GM20431 (cell line): ENCODE results near the gene SH3RF3.

Experiments
- in situ Hi-C: fragments of 300-500 bp; cut with MseI, MboI; formaldehyde crosslinking; loops from one replicate; pipeline ENCODE4 v1.15.0; 2020; ENCODE audit warnings: low sequenced_read_pairs; ENCODE audit not compliant: unreplicated experiment

The SH3RF3 gene

DNA sequence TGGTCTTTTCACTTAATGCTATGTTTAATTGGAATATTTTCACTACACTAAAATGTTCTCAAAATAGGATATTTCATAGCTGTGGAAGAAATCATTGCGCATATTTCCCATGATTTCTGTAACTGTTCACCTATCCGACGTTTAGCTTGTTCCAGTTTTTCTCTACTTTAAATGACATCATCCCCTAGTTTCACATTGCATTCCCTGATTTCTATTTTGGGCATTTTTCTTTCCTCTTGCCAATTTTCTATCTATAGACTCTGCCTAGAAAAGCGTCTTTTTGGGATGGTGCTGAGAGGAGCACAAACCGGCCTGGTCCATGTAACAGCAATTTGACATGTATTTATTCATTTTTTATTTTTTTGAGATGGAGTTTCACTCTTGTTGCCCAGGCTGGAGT lies 163.4 kb downstream of the SH3RF3 start:
- in situ Hi-C loops: no loop called here

DNA sequence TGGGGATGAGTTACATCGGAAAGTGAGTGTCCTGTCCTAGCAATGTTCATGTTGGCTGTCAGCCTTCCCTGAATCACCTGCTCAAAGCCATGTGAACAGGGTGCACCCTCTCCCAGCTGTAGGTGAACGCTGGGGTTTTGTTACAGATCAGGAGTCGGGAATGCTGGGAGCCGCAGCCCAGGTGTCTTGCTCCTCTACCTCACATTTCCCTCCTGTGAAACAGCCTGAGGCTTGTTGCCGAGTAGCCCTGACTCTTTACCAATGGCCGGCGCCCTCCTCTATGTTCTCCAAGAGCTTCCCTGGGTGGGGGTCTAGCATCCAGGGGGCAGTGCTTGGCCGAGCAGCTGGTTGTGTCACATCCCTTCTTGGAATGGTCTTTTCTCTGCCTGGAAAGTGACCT lies 164.7 kb downstream of the SH3RF3 start:
- in situ Hi-C loops: no loop called here

DNA sequence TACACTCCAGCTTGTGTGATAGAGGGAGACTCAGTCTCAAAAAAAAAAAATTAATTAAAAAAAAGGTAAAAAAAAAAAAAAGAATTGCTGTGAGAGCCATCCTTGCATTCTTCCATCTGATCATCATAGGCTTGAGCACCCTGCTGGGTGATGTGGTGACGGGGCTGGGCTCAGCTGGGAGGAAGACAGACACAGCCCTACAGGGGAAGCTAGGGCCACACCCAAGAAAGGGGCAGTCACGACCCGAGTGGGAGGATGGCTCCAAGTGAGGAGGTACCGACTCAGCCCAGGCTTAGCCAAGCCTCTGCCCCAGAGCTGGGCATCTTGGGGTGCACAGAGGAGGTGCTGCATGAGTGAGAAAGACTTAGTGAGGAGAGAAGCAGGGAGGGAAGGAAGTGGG lies 165.5 kb downstream of the SH3RF3 start:
- in situ Hi-C loops: no loop called here

DNA sequence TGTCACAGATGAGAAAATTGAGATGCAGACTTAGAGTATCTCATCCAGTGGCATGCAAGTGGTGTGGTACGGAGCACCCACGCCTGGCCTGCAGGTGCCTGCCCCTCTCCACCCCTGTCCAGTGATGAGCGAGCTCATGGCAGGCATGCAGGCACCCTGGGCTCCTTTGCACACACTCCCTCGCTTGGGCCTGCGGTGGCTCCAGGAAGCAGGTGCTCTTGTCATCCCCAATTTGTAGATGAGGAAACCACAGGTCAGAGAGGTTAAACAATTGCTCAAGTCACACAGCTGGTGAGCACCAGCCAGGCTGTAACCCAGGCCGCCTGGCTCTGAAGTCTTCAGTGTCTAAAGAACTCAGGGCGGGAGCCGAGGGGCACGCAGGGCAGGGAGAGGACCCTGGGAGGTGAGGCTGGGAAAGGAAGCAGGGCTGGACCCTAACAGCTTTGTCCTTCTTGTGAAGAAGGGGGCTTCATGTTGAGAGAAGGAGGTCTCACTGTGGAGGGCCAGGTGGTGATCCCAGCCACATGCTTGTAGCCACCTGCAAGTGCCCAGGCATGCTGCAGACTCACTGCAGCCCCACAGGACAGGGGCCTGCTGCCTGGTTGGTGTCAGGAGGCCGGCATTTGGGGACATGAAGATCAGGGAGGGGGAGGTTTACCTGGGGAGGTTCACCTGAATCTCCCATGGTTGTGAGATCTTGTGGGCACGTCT lies 166.2 kb downstream of the SH3RF3 start:
- in situ Hi-C loops: no loop called here

DNA sequence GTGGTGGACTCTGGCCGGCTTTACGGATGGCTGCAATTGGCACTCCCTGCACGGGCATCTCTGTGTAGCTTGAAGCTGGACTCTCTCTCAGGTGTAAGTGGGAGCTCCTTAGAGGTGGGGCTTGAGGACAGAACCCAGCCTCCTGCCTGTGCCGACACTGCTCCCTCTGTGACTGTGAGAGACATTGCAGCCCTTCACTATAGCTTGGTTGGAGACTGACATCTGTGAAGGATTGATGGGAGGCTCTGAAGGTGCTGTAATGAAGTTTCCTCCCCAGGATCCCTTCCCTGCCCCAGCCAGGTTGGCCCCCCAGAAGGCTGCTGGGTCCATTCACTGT lies 166.7 kb downstream of the SH3RF3 start:
- in situ Hi-C loops: no loop called here

DNA sequence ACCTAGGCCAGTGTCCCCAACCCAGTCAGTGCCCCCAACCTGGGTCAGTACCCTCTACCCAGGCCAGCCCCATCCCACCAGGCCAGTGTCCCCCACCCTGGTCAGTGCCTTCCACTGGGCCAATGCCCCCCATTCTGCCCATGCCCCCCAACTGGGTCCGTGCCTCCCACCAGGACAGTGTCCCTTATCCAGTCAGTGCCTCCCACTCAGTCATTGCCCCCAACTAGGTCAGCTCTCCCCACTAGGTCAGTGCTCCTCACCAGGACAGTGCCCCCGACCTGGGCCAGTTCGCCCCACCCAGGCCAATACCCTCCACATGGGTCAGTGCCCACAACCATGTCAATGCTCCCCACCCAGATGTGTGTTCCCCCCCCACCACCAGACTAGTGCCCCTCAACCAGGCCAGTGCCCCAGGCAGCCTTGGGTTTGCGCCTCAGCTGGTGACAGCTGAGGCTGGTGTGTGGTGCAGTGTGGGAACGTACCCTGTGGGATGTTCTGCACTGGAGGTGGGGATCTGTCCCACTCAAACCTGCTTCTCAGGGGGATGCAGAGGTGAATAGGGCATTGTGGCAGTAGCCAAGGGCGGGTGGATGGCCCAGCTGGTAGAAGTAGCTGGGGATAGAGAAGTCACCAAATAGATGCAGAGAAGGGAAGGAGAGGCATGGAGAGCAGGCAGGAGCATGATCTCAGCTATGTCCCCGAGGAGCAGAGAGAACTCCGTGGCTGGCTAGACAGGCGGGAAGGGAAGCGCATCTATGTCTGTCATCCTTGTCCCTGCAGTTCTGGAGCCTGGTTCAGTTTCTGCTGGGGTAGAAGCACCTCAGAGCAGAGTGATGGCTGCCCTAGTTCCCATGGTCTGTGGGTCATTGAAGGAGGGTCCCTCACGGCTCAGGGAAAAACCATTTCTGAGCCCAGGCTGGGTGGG lies 168.8 kb downstream of the SH3RF3 start:
- in situ Hi-C loops: no loop called here

DNA sequence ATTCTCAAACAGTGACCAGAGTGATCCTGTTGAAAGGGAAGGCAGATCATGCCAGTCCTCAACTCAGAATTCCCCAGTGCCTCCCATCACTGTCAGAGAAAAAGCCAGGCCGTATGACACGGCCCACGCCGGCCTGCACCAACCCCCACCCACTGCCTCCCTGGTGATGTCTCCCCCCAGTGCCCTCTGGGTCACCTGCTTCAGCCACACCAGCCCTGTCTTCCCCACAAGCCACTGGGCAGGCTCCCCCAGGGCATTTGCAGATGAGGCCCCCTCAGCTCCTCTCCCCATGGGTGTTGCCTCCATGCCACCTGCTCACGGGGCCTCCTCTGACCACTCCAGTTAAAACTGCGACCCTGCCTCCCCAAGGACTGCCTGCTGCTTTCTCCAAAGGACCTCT lies 169.8 kb downstream of the SH3RF3 start:
- in situ Hi-C loops: no loop called here

DNA sequence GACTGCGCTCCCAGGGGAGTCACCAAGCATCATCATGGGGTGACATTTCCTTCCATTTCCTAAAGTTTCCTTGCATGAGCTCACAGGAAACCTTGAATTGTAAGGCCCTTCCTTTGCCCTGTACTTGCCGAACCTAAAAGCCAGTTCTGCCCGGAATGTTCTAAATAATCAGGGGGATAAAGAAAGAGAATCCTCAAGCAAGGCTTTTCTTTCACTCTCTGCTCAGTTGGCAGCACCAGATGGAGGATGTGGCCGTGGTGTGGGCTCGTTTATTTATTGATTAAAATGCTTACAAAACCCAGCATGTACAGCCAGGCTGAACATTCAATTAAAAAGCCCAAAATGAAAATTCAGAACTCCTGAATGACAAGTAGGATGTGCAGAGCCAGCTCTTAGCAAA lies 170.5 kb downstream of the SH3RF3 start:
- in situ Hi-C loops: no loop called here

DNA sequence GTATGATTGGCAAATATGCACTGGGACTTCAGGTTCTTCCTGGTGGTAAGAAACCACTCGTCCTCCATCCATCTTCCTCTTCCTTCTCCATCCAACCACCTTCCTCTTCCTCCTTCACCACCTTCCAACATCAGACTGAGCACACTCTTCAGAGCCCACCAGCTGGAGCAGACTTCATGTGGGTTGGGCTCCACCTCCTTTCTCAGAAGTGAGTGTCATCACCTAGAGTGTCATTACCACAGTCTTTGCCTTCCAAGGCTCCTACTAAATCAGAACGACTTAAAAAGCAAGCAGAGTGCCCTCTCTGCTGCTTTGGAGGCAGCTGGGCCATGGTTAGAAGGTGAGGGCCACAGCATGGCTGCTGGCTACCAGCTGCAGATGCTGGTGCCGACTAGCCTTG lies 171.6 kb downstream of the SH3RF3 start:
- in situ Hi-C loops: no loop called here

DNA sequence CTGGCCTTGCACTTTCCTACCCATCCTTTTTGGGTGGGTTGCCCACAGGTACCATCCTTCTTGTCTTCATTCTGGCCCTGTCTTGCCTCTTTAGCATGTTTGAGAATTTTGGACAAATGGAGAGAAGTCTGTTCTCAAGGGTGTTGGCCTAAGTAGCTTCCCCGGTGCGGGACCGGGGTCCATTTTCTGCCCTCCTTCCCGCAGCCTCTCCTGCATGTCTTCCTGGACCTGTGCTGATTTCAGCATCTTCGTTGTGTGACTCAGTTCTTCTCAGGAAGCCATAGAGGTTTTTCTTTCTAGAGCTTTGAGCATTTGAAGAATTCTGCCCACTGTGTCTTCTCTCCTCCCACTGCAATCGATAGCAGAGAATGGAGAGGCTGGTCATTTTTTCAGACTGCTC lies 172.7 kb downstream of the SH3RF3 start:
- in situ Hi-C loops: no loop called here

DNA sequence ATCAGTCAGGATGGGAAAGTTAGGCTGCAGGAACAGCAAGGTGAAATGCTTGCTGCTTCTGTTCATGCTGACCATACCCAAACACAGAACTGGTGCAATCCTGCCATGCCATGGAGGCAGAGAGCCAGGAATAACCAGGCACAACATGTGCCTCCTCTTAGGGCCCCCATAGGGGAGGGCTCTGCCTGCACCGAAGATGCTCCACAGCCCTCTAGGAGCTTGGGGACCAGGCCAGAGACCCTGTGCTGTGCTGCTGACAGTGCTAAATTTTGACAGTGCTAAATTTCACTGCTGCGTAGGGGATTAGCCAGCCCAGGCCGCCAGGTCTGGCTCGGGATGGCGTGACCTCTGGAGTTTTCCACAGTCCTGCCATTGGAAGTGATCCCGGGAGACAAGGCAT lies 173.3 kb downstream of the SH3RF3 start:
- in situ Hi-C loops: no loop called here

DNA sequence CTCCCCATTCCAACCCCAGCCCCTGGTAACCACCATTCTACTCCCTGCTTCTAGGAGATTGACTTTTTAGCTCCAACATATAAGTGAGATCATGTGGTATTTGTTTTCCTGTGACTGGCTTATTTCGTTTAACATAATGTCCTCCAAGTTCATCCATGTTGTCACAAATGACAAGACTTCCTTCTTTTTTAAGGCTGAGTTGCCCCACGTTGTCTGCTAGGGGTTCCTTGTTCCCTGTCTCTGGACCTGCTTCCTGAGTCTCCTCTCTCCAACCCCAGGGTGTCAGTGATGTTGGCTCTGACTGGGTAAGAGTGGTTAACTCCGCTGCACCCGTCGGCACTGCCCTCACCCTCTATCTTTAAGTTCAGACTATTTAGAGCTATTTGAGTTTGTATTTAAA lies 175.2 kb downstream of the SH3RF3 start:
- in situ Hi-C loops: no loop called here

DNA sequence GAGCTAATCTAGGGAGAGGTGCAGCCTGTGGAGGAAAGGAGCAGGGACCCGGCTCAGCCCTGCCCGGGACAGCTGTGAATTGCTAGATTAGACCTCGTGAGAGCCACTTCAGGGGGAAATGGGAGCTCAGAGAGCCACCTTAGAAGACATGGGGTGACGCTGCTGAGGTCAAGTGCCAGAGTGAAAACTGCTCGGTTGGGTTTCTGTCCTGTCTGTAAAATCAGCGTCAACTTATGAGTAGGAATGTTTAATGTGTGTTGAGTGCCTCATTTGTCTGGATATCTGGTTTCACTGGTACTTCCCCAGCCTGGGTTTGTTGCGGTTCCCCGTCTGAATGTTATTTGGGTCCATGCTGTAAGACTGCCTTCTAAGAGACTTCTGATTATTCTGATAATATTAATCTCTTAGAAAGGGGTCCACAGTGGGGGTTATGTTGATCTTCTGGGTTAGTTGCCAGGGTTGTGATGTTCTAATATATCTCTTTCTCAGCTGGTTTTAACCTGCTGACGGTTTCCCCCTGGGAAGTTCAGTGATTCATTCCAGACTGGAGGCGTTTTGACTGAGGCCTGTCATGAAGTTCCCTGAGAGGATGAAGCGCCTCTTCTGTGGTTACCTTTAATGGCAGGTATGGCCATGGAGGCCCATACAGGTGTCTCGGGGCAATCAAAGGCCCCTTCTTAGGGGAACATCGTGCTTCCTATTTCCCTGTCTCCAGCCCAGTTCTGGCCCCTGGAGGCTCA lies 175.9 kb downstream of the SH3RF3 start:
- in situ Hi-C loops: no loop called here

DNA sequence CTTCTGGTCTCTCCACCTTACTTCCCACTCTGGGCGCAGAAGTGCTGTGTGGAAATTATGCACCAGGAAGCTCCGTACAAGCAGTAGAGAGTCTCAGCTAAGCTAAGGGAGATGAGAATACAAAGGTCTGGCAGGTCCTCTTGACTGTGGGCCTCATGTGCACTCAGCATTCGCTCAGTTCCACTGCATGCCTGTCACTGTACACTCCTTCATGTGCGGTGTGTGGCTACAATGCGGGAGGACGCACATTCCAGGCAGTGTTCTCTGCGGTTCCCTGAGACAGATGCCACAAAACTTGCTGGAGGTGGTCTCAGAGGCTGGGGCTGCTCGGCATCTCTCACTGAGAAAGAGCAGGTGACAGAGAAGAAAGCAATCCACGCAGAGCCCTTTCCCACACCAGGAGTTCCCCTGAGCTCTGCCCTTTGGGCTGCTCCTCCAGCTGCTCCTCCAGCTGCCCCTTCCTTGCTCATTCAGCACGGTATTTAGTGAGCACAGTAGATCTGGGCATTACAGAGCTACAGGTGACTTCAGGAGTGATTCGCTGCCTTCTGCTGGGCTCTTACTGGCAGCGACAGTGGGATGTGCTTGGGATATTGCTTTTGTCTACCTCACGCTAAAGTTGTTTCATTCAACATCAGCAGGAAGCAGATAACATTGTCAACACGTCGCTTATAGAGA lies 176.6 kb downstream of the SH3RF3 start:
- in situ Hi-C loops: no loop called here

DNA sequence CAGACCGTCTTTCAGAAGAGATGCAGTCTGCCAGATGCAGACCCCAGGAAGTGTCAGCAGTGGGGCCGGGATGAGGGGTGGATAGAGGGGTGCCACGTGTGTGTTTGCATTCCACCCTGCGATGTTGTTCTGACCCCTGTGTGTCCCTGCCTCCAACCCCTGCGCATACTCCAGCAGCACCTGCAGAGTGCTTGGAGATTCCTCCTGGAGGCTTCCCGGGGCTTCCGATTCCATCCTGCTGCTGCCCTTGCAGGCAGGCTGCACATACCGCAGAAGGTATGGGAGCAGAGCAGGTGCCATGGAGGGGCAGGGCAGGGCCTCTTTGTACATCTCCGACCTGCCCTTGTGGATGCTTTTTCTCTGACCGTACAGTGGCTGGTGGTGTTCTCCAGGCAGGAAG lies 177.2 kb downstream of the SH3RF3 start:
- in situ Hi-C loops: no loop called here

DNA sequence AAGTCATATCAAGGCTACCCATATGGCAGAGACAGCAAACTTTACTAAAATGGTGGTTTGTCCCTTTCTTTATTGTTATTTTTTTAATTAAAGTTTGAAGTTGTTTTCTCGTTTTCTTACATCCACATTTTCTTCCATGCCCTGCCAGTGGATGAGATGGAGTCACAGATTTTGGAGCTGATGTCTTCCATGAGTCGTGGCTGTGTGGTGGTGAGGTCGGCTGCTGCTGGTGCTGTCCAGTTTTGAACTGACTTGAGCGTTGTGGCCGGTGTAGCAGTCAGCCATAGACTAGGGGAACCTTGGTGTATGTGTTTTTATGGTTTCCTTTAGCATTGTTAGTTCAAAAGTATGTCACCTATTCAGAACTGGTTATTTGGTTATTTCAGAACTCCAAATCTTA lies 182.8 kb downstream of the SH3RF3 start:
- in situ Hi-C loops: no loop called here

DNA sequence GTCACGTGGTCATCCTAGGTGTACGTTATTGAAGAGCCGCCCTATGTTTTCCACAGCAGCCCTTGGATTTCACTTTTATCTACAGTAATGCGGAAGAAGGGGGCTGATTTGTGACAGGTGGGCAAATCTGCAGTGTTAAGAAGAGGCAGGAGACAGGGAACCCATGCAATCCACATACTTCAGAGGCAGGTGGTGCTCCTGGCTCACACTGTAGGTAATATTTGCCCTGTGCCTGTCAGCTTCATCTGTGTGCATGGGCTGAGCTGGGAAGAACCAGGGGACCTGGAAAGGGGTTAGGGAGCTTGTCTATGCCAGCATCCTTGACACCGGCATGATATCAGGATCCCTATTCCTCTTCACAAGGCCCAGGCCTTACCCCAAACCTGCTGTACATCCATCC lies 183.9 kb downstream of the SH3RF3 start:
- in situ Hi-C loops: no loop called here

DNA sequence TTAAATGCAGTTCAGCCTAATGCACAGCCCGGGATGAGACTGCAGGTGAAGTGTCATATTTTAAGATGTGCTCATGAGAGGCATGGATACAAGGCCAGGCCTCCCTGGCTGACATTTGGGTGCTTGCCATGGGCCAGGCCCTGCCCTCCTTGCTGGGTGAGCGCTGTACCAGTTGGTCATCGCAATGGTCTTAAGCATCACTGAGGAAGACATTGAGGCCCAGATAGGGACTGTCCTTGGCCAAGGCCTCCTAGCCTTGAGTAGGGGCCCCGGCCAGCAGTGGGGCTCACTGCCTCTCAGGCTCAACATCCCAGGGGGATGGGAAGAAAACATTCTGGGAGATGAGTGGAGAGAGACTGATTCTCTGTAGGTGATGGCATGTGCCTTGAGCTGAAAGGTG lies 184.3 kb downstream of the SH3RF3 start:
- in situ Hi-C loops: no loop called here

DNA sequence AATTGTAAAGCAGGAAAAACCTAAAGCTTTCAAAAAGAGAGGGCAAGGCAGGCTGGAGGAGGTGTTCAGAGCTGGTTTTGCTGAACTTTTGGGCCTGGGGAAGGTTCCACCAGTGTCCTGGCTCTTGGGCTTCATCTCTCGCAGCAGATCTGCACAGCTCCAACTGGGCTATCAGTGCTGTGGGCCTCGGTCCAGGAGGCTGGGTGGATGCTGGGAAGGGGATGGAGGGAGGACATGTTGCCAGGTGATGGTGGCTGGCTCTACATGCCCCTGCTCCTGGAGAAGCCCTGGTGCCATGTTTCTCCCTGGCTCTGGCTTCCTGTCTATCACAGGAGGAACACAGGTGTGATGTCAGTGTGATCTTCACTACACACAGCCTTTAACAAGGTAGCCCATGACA lies 187.1 kb downstream of the SH3RF3 start:
- in situ Hi-C loops: no loop called here

DNA sequence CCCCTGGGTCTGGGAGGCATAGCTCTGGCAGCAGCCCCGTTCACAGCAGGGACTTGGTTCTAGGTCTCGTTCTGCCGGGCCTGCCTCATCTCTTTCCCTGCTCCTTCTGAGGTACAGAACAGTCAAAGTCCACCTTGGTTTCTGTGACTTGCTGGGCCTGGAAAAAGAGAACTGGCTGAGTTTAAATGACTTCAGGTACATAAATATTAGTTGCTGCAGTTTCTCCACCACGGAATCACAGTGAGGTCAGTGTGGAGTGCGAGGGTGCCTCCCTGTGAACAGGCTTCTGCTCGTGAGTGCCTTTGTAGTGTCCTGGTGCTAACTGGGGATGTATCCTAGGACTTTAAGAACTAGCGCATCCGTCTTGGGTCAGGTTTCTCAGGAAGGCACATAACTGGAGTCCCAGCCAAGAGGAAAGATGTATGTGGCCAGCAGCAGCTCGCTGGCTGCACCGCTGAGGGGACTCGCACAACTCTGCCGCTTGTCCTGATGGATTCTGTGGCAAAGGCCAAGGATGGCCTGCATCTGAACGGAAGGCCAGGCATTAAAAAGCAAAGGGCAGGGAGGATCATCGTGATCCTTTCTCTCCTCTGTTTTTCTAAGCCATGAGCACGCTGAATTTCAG lies 188.6 kb downstream of the SH3RF3 start:
- in situ Hi-C loops: no loop called here
